Small intestine (tissue), 7 donors: ENCODE measurements around the gene RFX3. TPM values are rescaled to one million over a fixed set of nuclear protein-coding genes. Genes with fewer than 3 reads are reported as not detected.

Experiments used
- DNase-seq, 2 donors: peaks; one replicate each; pipeline versions ENCODE4 v3.0.0 to v3.0.0-alpha.2; 2013
- FAIRE-seq: peaks from 2 replicates; lab custom pipeline; 2012; peaks lifted over from hg19 to GRCh38; lab: Jason Lieb, UNC
- H3K27ac ChIP-seq, 3 donors: one replicate each; pipeline ENCODE4 v1.5.1; 2013; ENCODE audit warnings: low read length in 2 of 3, mild to moderate bottlenecking in 2 of 3, control low read depth in 1 of 3, inconsistent platforms in 1 of 3, low read depth in 1 of 3, moderate library complexity in 1 of 3
- H3K27me3 ChIP-seq, 3 donors: one replicate each; pipeline ENCODE4 v1.6.1; 2013; ENCODE audit warnings: low read length in 3 of 3, inconsistent platforms in 1 of 3; ENCODE audit not compliant: control insufficient read depth in 3 of 3, insufficient read depth in 3 of 3
- H3K36me3 ChIP-seq, 3 donors: one replicate each; pipeline ENCODE4 v1.6.1; 2013; ENCODE audit warnings: low read length in 3 of 3, inconsistent platforms in 1 of 3, low read depth in 1 of 3, mild to moderate bottlenecking in 1 of 3, moderate library complexity in 1 of 3; ENCODE audit not compliant: control insufficient read depth in 3 of 3, insufficient read depth in 2 of 3
- H3K4me1 ChIP-seq, 3 donors: one replicate each; pipeline ENCODE4 v1.6.1; 2013; ENCODE audit warnings: low read length in 2 of 3, inconsistent platforms in 1 of 3, low read depth in 1 of 3, mild to moderate bottlenecking in 1 of 3, moderate library complexity in 1 of 3; ENCODE audit not compliant: control insufficient read depth in 3 of 3, insufficient read depth in 2 of 3
- H3K4me3 ChIP-seq, 3 donors: one replicate each; pipeline ENCODE4 v1.5.1; 2013; ENCODE audit warnings: low read length in 3 of 3, control low read depth in 1 of 3, inconsistent platforms in 1 of 3, low read depth in 1 of 3, mild to moderate bottlenecking in 1 of 3, moderate library complexity in 1 of 3
- H3K9me3 ChIP-seq, 2 donors: one replicate each; pipeline ENCODE4 v1.6.1; 2013; ENCODE audit warnings: low read depth in 1 of 2, low read length in 1 of 2; ENCODE audit not compliant: control insufficient read depth in 2 of 2, insufficient read depth in 1 of 2
- WGBS, 3 donors: extraction: QIAGEN DNeasy Blood & Tissue Kit; methylation state at CpG; one replicate each; pipeline ENCODE4 v1.1.7; 2013; 5-methylcytosine and 5-hydroxymethylcytosine counted together
- polyA plus RNA-seq, 4 donors: library from polyadenylated mRNA; stranded (reverse) in 3 of 4; unstranded in 1 of 4; fragments of 200-250 nt in 3 of 4; fragments of 120-200 nt in 1 of 4; gene quantifications; one replicate each; pipeline versions ENCODE4 v1.2.1 to v1.2.3, GENCODE V29; 2013
- donor health status: healthy with polysubstance abuse.
- donor health status: control.
- donor health status: control.
- donor health status: Bipolar disorder and iron deficiency.
- donor health status: healthy.

RFX3 gene
- polyA plus RNA-seq, 4 donors, result 0.27 to 8.1 (median 1.3) TPM

- Histone ChIP-seq H3K9me3 (no peaks in the 10 kb centered on the region), H3K36me3 (peaks cover 0 to 4% (median 0%) of the 10 kb centered on the region in 3 donors), H3K4me1 (peaks cover 0 to 4% (median 3%) of the 10 kb centered on the region in 3 donors), H3K4me3 (no peak overlapping the region), H3K27me3 (no peaks in the 10 kb centered on the region), H3K27ac (no peak overlapping the region)
- DNase-seq (peak in 1 of 2 donors; percentile 14), FAIRE-seq (no peak)
- 44 to 72% (median 57%) methylated on average over 6 of the region's 6 CpGs for WGBS, 3 donors
These were observed 9.0 kb upstream of the RFX3 start for GRCh38 chr9:3534614-3535404.

GRCh38 chr9:3532158-3532557 is 6.4 kb upstream of the RFX3 start:
- no peak overlapping the region for H3K4me3 ChIP-seq
- H3K36me3 ChIP-seq, result peaks cover 0 to 4% (median 0%) of the 10 kb centered on the region in 3 donors
- no peak for DNase-seq
- peaks cover 0 to 8% (median 3%) of the 10 kb centered on the region in 3 donors for H3K4me1 ChIP-seq
- no peak for FAIRE-seq
- no peaks in the 10 kb centered on the region for H3K27me3 ChIP-seq
- no peak overlapping the region for H3K27ac ChIP-seq
- H3K9me3 ChIP-seq, result no peaks in the 10 kb centered on the region

- Histone ChIP-seq H3K27me3 (no peaks in the 10 kb centered on the region), H3K9me3 (no peaks in the 10 kb centered on the region), H3K4me3 (no peak overlapping the region), H3K4me1 (peaks cover 0 to 3% (median 0%) of the 10 kb centered on the region in 3 donors), H3K36me3 (peaks cover 0 to 4% (median 0%) of the 10 kb centered on the region in 3 donors), H3K27ac (peak overlapping the region in 2 of 3 donors; percentile 58 to 72)
- FAIRE-seq (no peak), DNase-seq (peak in 1 of 2 donors; percentile 23)
- 66 to 74% (median 69%) methylated on average over 7 of the region's 7 CpGs for WGBS, 3 donors
These were observed 2.6 kb upstream of the RFX3 start for GRCh38 chr9:3528451-3528850.

- Histone ChIP-seq H3K27me3 (no peaks in the 10 kb centered on the region), H3K27ac (peak overlapping the region; percentile 97 to 100 (median 100)), H3K36me3 (peaks cover 0 to 4% (median 0%) of the 10 kb centered on the region in 3 donors), H3K4me3 (peak overlapping the region; percentile 73 to 92 (median 76)), H3K9me3 (no peaks in the 10 kb centered on the region), H3K4me1 (peaks cover 0 to 3% (median 0%) of the 10 kb centered on the region in 3 donors)
- no peak for FAIRE-seq
- WGBS, 3 donors, result 3 to 12% (median 4%) methylated on average over 19 of the region's 19 CpGs
- peak; percentile 45 to 68 for DNase-seq
These were observed 1.5 kb upstream of the RFX3 start for GRCh38 chr9:3526997-3527940.

- FAIRE-seq (no peak), DNase-seq (peak; percentile 86 to 97)
- Histone ChIP-seq H3K27me3 (no peaks in the 10 kb centered on the region), H3K9me3 (no peaks in the 10 kb centered on the region), H3K36me3 (peaks cover 0 to 4% (median 0%) of the 10 kb centered on the region in 3 donors), H3K4me1 (peaks cover 0 to 3% (median 0%) of the 10 kb centered on the region in 3 donors), H3K4me3 (peak overlapping the region; percentile 73 to 92 (median 76)), H3K27ac (peak overlapping the region; percentile 97 to 100 (median 100))
- 0% methylated on average over 67 to 74 of the region's 74 CpGs for WGBS, 3 donors
These were observed 580 bp upstream of the RFX3 start for GRCh38 chr9:3526165-3526996.

- DNase-seq (no peak), FAIRE-seq (no peak)
- H3K27me3 ChIP-seq, result no peaks in the 10 kb centered on the region
- no peaks in the 10 kb centered on the region for H3K9me3 ChIP-seq
- peak overlapping the region; percentile 16 to 97 (median 86) for H3K27ac ChIP-seq
- H3K4me1 ChIP-seq, result peaks cover 0 to 3% (median 0%) of the 10 kb centered on the region in 3 donors
- WGBS, 3 donors, result 0 to 1% (median 0%) methylated on average over 28 to 43 of the region's 43 CpGs
- H3K4me3 ChIP-seq, result peak overlapping the region; percentile 67 to 92 (median 76)
- H3K36me3 ChIP-seq, result no peaks in the 10 kb centered on the region
These were observed 535 bp downstream of the RFX3 start for GRCh38 chr9:3525096-3525835.

GRCh38 chr9:3521966-3522365 is 3.8 kb downstream of the RFX3 start:
- Histone ChIP-seq H3K27me3 (no peaks in the 10 kb centered on the region), H3K4me1 (no peaks in the 10 kb centered on the region), H3K4me3 (no peak overlapping the region), H3K27ac (no peak overlapping the region), H3K9me3 (no peaks in the 10 kb centered on the region), H3K36me3 (no peaks in the 10 kb centered on the region)
- FAIRE-seq (no peak), DNase-seq (no peak)
- 91 to 100% (median 94%) methylated on average over 1 of the region's 1 CpG for WGBS, 3 donors
